SU-DHL-6 (cell line): ENCODE results near the gene HSD3B2.

Experiments used
- H2AFZ ChIP-seq: fragments of 200-600 bp; sonication (generic); 2 replicates; pipeline ENCODE4 v1.6.1; 2014; ENCODE audit warnings: low read depth, mild to moderate bottlenecking, moderate library complexity, mixed read lengths, antibody characterized with exemption, low read length; ENCODE audit not compliant: severe bottlenecking
- H3F3A ChIP-seq: fragments of 200-600 bp; shearing (Covaris generic); 2 replicates; pipeline ENCODE4 v1.6.0; 2016; ENCODE audit warnings: antibody characterized with exemption, mild to moderate bottlenecking; ENCODE audit not compliant: insufficient read depth
- H3K27ac ChIP-seq: fragments of 200-600 bp; sonication (generic); 2 replicates; pipeline ENCODE4 v1.5.1; 2016; ENCODE audit warnings: low read depth, mild to moderate bottlenecking, low read length, moderate library complexity, mixed read lengths
- H3K27me3 ChIP-seq: fragments of 200-600 bp; sonication (generic), shearing (Covaris generic); 2 replicates; pipeline ENCODE4 v1.6.0; 2014; ENCODE audit warnings: mild to moderate bottlenecking, low read length
- H3K36me3 ChIP-seq: fragments of 200-600 bp; sonication (generic); 2 replicates; pipeline ENCODE4 v1.6.1; 2014; ENCODE audit warnings: mild to moderate bottlenecking, low read length, mixed read lengths
- H3K4me2 ChIP-seq: fragments of 300-600, 200-600 bp; shearing (Covaris generic), sonication (generic); 2 replicates; pipeline ENCODE4 v1.6.0; 2014; ENCODE audit warnings: low read length, low read depth, mild to moderate bottlenecking; ENCODE audit not compliant: poor library complexity, severe bottlenecking
- H3K4me3 ChIP-seq: fragments of 200-600 bp; sonication (generic); 2 replicates; pipeline ENCODE4 v1.5.1; 2014; ENCODE audit warnings: antibody characterized with exemption, low read length, mild to moderate bottlenecking, mixed read lengths; ENCODE audit not compliant: insufficient read depth, poor library complexity, severe bottlenecking
- H3K79me2 ChIP-seq: fragments of 200-600 bp; sonication (generic); 2 replicates; pipeline ENCODE4 v1.6.1; 2014; ENCODE audit warnings: mild to moderate bottlenecking, low read length, moderate library complexity; ENCODE audit not compliant: insufficient read depth
- H3K9ac ChIP-seq: fragments of 200-600 bp; sonication (generic); 2 replicates; pipeline ENCODE4 v1.7.0; 2014; ENCODE audit warnings: mild to moderate bottlenecking, low read length
- H3K9me2 ChIP-seq: fragments of 200-600 bp; sonication (generic); replicated peaks from 2 replicates; pipeline ENCODE4 v1.6.1; 2014; ENCODE audit warnings: low read length; ENCODE audit not compliant: insufficient read depth
- H3K9me3 ChIP-seq: fragments of 200-600 bp; sonication (generic); 2 replicates; pipeline ENCODE4 v1.6.1; 2014; ENCODE audit warnings: low read length, mixed read lengths; ENCODE audit not compliant: insufficient read depth
- H4K20me1 ChIP-seq: fragments of 200-600 bp; sonication (generic); 2 replicates; pipeline ENCODE4 v1.6.1; 2014; ENCODE audit warnings: low read depth, mild to moderate bottlenecking, antibody characterized with exemption, low read length, moderate library complexity, mixed read lengths
- EZH2phosphoT487 ChIP-seq: fragments of 200-600 bp; sonication (generic), shearing (Covaris generic); conservative IDR thresholded peaks from 2 replicates; pipeline ENCODE4 v1.6.1; 2018; ENCODE audit warnings: mild to moderate bottlenecking, antibody characterized with exemption, low read length, moderate library complexity, mixed read lengths
- TF ChIP-seq, protein P1 (sequence below): fragments of 200-600 bp; sonication (generic); IDR thresholded peaks from one replicate; pipeline ENCODE4 v1.5.1; 2017; ENCODE audit warnings: antibody characterized with exemption, mild to moderate bottlenecking, low read length, moderate library complexity; ENCODE audit not compliant: insufficient read depth, poor library complexity, severe bottlenecking

The HSD3B2 gene

DNA sequence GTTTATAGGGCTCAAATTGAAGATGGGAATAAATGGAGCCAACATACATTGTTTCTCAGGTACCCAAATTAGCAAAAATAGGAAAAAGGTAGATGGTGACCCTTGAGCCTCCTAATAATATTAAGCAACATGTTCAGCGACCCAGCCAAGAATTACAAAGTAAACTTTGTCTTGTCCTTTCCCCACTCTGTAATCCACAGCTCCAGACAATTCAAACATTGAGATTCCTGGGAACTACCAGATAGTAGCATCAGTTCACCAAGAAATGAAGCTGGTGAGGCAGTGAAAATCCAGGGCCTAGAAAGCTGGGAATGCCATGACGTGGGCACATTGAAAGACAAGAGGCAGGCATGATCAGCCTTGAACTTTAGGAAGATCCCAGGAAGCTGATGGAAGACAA, 34.6 kb upstream of the HSD3B2 start:
- Histone ChIP-seq H3K9me2 (no peaks in the 10 kb centered on the region), H4K20me1 (no peaks in the 10 kb centered on the region), H3K4me3 (no peak overlapping the region), H3K36me3 (no peaks in the 10 kb centered on the region), H3K27ac (no peak overlapping the region), H3K9ac (no peak overlapping the region), H3F3A (no peaks in the 10 kb centered on the region), H2AFZ (no peak overlapping the region), H3K79me2 (no peaks in the 10 kb centered on the region), H3K27me3 (no peaks in the 10 kb centered on the region), H3K9me3 (no peaks in the 10 kb centered on the region), H3K4me2 (no peak overlapping the region)
- no peak for TF ChIP-seq EZH2phosphoT487
- TF ChIP-seq, protein P1, sequence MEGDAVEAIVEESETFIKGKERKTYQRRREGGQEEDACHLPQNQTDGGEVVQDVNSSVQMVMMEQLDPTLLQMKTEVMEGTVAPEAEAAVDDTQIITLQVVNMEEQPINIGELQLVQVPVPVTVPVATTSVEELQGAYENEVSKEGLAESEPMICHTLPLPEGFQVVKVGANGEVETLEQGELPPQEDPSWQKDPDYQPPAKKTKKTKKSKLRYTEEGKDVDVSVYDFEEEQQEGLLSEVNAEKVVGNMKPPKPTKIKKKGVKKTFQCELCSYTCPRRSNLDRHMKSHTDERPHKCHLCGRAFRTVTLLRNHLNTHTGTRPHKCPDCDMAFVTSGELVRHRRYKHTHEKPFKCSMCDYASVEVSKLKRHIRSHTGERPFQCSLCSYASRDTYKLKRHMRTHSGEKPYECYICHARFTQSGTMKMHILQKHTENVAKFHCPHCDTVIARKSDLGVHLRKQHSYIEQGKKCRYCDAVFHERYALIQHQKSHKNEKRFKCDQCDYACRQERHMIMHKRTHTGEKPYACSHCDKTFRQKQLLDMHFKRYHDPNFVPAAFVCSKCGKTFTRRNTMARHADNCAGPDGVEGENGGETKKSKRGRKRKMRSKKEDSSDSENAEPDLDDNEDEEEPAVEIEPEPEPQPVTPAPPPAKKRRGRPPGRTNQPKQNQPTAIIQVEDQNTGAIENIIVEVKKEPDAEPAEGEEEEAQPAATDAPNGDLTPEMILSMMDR: no peak

DNA sequence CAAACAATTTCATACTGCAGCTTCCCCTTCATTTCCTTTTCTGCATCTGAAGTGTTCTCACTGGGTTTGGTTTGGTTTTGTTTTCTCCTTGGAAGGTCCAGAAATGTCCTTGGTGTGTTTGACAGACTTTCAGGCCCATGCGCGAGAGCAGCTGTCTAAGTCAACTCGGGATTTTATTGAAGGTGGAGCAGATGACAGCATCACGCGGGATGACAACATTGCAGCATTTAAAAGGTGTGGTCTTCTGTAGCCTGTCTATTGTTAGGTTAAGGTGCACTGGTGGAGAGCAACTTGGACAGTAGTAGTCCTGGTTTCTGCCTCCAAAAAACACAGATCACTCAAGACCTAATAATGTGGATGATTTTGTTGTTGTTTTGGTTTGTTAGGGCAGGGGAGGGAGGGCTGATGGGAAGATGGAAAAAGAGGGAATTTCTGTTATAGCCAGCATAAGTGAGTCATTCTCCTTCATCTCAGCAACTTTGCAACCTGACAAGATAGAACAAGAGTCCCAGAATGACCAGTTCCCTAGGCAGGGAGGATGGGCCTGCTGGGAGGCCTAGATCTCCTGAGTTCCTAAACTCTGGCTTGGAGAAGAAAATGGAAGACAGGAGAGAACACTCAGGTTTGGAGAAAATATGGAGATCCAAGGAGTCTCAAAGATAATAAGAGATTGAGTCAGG, 33.8 kb upstream of the HSD3B2 start:
- Histone ChIP-seq H3K79me2 (no peaks in the 10 kb centered on the region), H3K9me2 (no peaks in the 10 kb centered on the region), H3K36me3 (no peaks in the 10 kb centered on the region), H3F3A (no peaks in the 10 kb centered on the region), H3K4me3 (no peak overlapping the region), H3K9ac (no peak overlapping the region), H4K20me1 (no peaks in the 10 kb centered on the region), H2AFZ (no peak overlapping the region), H3K9me3 (no peaks in the 10 kb centered on the region), H3K4me2 (no peak overlapping the region), H3K27me3 (no peaks in the 10 kb centered on the region), H3K27ac (no peak overlapping the region)
- TF ChIP-seq, protein P1: no peak
- no peak for TF ChIP-seq EZH2phosphoT487

DNA sequence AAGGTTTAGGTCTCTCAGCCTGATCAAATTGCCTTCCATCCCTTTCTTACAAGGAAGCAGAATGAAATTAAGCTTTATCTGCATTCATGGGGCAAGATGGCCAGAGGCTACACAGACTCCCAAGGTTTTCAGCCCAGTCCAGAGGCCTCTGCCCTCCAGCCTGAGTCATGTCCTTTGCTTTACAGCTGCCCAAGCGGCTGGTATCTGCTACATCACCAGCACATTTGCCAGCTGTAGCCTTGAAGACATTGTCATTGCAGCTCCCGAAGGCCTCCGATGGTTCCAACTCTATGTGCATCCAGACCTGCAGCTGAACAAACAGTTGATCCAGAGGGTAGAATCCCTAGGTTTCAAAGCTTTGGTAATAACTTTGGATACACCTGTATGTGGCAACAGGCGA, 30.4 kb upstream of the HSD3B2 start:
- Histone ChIP-seq H3K9ac (no peak overlapping the region), H3K4me2 (no peak overlapping the region), H3K79me2 (no peaks in the 10 kb centered on the region), H3K4me3 (no peak overlapping the region), H3F3A (no peaks in the 10 kb centered on the region), H3K27me3 (no peaks in the 10 kb centered on the region), H3K36me3 (no peaks in the 10 kb centered on the region), H2AFZ (no peak overlapping the region), H4K20me1 (no peaks in the 10 kb centered on the region), H3K9me2 (no peaks in the 10 kb centered on the region), H3K9me3 (no peaks in the 10 kb centered on the region), H3K27ac (no peak overlapping the region)
- TF ChIP-seq, protein P1: no peak
- TF ChIP-seq EZH2phosphoT487: no peak
